HG02938 (cell line): ENCODE results near the gene MYO6.
"Not testable (repeated sequence)": the region's sequence is repeated elsewhere in the genome, so short reads cannot be mapped to it uniquely, and the experiment has no call there.

Experiments
- ATAC-seq: cut with Tn5 transposase; IDR thresholded peaks from one replicate; pipeline ENCODE4 v1.9.1; 2021; ENCODE audit warnings: mild to moderate bottlenecking, moderate library complexity; ENCODE audit not compliant: unreplicated experiment

Gene MYO6

DNA sequence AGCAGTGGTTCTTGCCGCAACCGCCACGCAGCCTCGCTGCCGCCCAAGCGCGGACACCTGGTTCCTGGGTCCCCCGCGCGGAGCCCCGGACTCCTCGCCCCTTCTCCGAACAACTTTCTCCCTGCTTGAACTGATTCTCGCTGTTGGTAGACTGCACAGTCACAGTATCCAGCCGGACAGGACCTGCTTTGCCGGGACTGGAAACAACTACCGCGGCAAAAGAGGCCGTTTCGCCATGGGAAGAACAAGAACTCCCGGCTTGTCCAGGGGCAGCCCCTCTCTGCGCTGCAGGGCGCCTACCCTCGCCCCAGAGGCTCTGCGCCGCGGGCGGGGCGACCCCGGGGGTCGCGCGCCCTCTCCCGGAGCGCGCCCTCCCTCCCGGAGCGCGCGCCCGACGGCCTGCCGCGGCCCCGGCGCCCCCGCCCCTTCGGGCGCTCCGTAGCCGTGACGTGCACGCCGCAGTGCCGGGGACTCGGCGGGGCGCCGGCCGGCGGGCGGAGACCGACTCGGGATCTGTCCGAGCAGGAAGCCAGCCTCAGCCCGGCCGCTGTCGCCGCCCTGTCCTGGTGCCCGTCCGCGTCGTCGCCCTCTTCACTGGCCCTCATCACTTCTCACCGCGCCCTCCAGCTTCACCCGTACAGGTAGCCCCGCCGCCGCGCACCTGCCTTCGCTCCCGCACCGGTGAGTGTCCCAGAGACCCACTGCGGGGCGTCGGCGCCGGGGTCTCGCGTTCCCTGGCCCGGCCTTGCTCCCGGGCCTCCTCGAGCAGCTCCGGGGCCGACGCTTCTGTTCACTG lies at the start of gene MYO6:
Gene MYO6, plus strand, starts transcription at position 497 of the 796 bp plus-strand sequence. CDS start 68,309 bp downstream, outside the sequence.
- ATAC-seq = peak; percentile 61

DNA sequence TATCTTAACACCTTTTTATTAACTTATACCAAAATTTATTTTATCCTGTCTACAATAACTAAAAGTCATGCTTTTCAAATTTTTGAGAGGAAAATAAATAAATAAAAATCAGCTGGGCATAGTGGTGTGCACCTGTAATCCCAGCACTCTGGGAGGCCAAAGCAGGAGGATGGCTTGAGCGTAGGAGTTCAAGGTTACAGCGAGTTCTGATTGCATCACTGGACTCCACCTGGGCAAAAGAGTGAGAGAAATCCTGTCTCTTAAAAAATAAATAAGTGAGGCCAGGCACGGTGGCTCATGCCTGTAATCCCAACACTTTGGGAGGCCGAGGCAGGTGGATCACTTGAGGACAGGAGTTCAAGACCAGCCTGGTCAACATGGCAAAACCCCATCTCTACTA lies 40.7 kb upstream of the MYO6 start:
- ATAC-seq = not testable (repeated sequence)

- no peak for ATAC-seq
Observed at GRCh38 chr6:75711173-75711572, 37.9 kb upstream of the MYO6 start.

DNA sequence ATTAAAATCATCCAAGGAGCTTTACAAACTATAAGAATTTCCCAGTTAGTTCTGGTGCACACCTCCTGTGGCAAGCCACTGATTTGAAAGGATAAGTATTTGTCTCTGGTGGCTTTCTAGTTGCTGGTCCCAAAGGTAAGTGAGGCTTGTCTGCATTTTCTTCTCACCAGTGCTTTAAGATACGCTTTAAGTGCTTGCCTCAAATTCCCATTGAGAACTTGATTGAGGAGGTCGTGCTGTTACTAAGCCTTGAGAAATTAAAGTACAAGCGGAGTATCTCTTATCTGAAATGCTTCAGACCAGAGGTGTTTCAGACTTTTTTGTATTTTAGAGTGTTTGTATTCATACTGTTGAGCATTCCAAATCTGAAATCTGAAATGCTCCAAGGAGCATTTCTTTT lies 29.9 kb upstream of the MYO6 start:
- ATAC-seq = no peak

GRCh38 chr6:75723382-75723781 lies 25.7 kb upstream of the MYO6 start:
- no peak for ATAC-seq

DNA sequence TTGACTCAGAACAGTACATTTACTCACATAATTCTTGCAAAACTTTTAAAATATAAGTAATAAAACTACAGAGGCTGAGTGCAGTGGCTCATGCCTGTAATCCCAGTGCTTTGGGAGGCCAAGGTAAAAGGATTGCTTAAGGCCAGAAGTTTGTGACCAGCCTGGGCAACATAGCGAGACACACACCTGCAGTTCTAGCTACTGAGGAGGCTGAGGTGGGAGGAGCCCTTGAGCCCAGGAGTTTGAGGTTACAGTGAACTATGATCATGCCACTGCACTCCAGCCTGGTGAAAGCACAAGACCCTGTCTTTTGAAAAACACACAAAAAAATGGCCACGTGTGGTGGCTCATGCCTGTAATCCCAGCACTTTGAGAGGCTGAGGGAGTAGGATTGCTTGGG lies 21.8 kb upstream of the MYO6 start:
- no peak for ATAC-seq

DNA sequence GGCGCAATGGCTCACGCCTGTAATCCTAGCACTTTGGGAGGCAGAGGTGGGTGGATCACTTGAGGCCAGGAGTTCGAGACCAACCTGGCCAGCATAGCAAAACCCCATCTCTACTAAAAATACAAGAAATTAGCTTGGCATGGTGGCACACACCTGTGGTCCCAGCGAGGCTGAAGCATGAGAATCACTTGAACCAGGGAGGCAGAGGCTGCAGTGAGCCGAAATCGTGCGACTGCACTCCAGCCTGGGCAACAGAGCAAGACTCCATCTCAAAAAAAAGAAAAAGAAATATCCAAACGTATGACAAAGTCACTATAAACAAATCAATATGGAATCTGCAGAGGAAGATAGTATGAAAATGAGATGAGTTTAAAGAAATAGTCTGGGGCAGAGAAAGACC lies 18.0 kb upstream of the MYO6 start:
- ATAC-seq = not testable (repeated sequence)

GRCh38 chr6:75735491-75736186 lies 13.4 kb upstream of the MYO6 start:
- ATAC-seq = peak; percentile 96

- no peak for ATAC-seq
Observed at GRCh38 chr6:75743971-75744370, 5.1 kb upstream of the MYO6 start.

DNA sequence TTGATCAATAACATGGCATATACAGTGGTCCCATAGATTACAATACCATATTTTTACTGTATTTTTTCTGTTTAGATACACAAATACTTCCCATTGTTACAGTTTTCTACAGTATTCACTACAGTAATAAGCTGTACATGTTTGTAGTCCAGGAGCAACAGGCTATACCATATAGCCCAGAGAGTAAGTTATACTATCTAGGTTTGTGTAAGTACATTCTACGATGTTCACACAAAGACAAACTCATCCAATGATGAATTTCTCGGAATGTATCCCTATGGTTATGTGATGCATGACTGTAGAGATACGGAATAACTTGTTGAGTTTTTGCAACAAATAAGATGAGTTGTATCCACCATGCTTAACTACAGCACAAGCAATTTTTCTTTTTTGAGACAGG lies 3.6 kb upstream of the MYO6 start:
- ATAC-seq = no peak

DNA sequence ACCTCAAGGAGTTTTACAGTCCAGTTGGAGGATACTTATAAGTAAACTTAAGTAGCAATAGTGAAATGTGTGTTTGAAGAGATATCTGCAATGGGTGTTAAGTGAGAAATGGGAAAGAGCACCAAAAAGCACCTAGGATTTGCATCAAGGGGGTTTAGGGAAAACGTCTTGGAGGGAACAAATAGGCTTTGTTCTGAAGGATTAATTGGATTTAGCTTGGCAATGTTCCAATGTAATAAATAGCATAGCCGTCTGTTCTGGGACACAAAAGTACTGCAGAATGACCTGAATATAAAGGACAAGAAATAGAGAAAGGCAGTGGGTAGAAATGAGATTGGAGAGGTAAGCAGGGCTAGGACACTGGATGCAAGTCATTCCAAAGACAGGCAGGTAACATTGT lies 2.8 kb upstream of the MYO6 start:
- ATAC-seq = no peak

DNA sequence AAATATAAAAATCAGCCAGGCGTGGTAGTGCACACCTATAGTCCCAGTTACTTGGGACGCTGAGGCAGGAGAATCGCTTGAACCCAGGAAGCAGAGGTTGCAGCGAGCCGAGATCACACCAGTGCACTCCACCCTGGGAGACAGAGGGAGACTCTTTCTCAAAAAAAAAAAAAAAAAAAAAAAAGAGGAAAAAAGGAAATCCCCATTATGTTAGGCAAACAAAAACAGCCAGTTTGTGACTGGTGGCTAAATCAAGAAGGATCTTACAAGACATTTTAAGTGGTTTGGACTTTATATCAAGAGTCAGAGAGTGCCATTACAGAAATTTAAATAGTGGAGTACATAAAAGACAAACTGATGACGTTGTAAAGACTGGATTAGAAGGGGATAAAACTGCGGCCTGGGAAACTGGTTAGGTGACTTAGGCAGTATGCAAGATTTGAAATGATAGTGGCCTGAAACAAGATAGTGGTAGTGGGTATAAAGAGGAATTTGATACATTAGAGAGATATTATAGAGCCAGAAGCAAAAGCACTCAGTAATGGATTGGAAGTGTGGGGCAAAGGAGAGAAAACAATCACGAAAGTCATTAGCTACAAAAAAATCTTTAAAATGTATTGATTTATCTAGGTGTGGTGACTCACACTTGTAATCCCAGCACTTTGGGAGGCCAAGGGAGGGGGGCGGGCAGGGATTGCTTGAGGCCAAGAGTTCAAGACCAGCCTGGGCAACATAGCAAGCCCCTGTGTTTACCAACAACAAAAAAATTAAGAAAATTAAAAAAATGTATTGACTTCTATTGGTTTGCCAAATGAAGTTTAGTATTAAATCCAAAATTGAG lies 1.7 kb upstream of the MYO6 start:
- no peak for ATAC-seq

- ATAC-seq = no peak
Observed at GRCh38 chr6:75748003-75748742, 866 bp upstream of the MYO6 start.

GRCh38 chr6:75751443-75751842 lies 2.4 kb downstream of the MYO6 start:
- ATAC-seq = no peak

DNA sequence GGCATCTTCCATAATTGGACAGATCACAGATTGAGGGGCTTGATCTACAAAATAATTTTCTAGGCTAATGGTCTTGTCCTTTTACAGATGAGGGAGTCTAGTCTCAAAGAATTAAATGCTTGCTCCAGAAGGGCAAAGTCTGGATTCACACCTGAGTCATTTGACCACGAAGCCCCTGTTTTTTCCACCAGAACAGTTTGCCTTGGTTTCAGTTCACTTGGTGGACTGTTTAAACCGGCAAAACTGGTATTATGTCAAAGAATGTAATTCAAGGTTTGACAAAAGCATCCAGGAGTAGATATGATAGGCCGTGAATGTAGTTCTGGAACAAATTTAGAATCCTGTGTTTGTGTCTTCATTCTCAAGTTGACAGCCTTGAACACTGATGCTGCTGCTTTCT lies 3.3 kb downstream of the MYO6 start:
- ATAC-seq = no peak

DNA sequence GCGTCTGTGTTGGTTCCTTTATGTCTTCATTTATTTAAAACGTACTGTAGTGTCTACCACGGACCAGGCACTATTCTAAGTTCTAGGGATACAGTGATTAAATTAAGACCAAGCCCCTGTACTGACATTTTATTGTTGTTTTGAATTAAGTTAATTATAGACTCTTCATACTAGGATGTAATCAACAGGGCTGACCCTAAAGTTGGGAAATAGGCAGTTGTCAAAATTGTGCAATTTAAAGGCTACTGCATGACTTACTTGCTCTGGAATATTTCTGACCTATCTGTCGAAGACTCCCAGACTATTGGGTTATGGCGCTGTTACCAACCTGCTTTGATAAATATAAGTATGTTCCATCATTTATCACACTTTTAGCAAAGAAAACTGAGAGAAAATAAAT lies 6.7 kb downstream of the MYO6 start:
- no peak for ATAC-seq

- ATAC-seq = no peak
Observed at GRCh38 chr6:75757295-75757694, 8.3 kb downstream of the MYO6 start.

- no peak for ATAC-seq
Observed at GRCh38 chr6:75758061-75758460, 9.0 kb downstream of the MYO6 start.

- ATAC-seq = no peak
Observed at GRCh38 chr6:75759207-75759606, 10.2 kb downstream of the MYO6 start.

GRCh38 chr6:75760320-75760719 lies 11.3 kb downstream of the MYO6 start:
- no peak for ATAC-seq

DNA sequence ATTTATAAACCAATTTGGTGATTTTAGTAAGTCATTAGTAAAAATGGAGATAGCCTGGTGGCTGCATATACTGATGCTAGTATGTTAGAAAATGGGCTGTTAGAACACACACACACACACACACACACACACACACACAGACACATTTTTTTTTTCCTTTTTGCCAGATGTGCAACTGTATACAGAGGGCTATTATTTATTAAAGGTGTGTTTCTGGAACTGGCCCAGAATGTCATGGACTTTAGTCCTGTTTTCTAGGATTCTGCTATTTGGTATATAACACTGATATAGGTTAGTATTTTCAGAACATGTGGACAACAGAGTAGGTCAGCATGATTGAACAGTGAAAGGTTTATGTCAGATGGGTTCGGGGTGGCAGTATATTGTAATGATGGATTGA lies 12.4 kb downstream of the MYO6 start:
- no peak for ATAC-seq
